Ureter (tissue), 1 donor: ENCODE measurements around the gene CEBPE. TPM values are rescaled to one million over a fixed set of nuclear protein-coding genes. Genes with fewer than 3 reads are reported as not detected.

Experiments
- DNase-seq: peaks from one replicate; pipeline ENCODE4 v3.0.0-alpha.2; 2020; ENCODE audit warnings: low spot score
- total RNA-seq: library from RNA; stranded (reverse); gene quantifications from one replicate; pipeline ENCODE4 v1.2.4, GENCODE V29; 2023
- donor health status: DM: yes; HTN: yes; CAD: no.

Gene CEBPE
- total RNA-seq, 1 donor from 2014 or later = not detected

DNA sequence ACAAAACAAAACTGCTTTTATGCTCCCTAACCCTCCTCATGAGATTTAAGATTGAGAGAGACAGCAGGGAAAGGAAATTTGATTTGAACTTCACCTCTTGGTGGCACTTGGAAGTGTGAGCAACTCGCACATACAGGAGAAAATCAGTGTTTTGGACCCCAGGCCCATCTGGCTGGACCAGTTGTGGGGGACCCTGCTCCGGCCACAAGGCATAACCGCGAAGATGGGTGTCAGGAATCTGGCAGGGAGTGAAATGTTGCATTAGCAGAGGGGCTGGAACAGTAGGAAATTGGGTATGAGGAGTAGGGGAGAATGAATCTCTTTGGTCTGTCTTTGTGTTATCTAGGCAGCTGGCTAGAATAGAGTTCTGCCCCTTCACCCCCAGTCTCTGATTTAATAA is 15.5 kb downstream of the CEBPE start:
- no peak for DNase-seq

GRCh38 chr14:23102801-23103200 is 16.3 kb downstream of the CEBPE start:
- no peak for DNase-seq

DNA sequence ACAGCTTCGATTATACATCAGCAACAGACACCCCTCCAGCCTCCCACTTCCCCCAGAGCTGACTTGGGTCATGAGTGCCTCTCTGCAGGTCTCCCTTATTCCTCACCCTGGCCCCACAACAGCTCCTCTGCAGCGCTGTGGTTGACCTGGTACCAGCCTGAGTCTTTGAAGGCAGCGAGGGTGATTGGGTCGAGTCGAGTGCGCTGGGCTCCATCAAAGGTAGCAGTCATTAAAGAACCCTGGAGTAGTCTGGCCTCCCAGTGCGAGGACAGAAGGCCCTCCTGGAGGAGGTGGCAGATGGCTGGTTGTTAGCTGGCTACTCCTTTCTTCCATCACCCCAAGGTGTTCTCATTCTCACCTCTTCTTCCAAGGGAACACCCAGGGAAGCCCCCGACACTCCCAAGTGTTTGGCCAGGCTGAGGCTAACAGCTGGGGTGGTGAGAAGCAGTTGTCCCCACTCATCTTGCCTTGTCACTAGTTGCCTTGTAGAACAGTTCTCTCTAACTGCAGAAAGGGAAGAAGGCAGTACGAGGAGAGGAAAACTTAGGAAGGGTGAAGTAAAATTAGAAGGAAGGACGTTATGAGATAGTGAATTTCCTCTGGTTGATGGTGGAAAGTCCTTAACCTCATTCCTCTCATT is 16.9 kb downstream of the CEBPE start:
- DNase-seq = no peak

DNA sequence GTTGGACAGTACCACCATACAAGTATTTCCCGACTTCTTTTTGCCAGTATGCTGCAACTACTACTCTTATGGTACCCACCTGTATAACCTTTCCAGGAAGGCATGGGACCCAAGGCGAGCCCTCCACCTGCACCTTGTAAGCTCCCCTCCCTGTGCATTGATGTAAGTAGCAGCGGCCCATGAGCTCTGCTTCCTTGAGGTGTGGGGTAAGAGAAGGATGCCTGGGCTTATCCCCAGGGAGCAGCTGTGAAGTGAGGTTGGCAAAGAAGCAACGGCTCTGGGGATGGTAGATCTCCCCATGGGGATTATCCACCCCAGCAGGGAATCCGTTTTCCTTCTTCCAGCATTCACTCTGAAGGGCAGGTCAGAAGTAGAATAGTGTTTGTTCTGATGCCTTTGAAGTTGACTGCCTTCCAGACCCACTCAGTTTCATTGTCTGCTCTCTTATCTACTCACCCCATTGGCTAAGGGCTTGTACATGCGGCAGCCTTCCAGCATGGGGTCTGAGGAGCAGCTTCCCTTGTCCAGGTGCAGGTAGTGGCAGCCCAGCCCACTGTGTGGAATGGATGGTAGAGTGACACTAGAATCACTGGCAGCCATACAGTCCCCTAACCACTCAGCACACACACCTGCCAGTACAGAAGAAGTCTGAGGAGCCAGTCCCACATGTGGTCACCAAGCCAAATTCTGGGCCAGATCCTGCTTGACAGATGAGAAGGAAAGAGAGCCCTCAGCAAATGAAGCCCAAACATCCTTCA is 17.7 kb downstream of the CEBPE start:
- DNase-seq = no peak

DNA sequence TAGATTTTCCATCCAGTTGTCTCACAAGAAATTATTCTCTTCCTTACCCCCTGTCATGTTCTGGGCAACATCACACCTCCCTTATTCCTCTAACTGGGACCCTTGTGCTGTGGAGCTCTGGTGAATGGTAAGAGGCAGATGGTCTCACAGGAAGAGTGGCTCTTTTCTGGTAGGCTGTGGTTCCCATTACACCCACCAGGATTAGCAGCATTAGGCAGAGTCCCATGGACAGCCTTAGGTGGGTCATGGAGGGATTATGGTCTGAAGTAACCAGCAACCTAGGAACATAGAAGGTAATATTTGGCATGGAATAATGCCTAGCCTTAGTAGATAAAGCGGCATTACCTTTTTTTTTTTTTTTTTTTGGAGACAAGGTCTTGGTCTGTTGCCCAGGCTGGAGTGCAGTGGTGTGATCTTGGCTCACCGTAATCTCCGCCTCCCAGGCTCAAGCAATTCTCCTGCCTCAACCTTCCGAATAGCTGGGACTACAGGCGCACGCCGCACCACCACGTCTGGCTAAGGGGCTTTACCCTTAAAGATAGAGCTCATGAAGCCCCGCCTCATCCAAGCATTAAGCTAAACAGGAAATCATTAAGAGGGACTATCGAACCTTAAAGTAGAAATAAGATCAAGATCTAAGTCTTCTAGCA is 19.7 kb downstream of the CEBPE start:
- DNase-seq = no peak

- no peak for DNase-seq
Measured at GRCh38 chr14:23097786-23098185, 21.3 kb downstream of the CEBPE start.

GRCh38 chr14:23095196-23096108 is 23.6 kb downstream of the CEBPE start, which contains the start of gene C14orf119:
TSS of gene C14orf119 (plus strand) at chr14:23095505. CDS start at chr14:23097659, 2,154 bp downstream.
- DNase-seq = peak; percentile 100

- DNase-seq = peak; percentile 78
Measured at GRCh38 chr14:23094666-23095195, 24.3 kb downstream of the CEBPE start, which contains the start of gene ACIN1. TSS of gene ACIN1 (minus strand) at chr14:23095136. CDS start at chr14:23095112, 24 bp downstream.

DNA sequence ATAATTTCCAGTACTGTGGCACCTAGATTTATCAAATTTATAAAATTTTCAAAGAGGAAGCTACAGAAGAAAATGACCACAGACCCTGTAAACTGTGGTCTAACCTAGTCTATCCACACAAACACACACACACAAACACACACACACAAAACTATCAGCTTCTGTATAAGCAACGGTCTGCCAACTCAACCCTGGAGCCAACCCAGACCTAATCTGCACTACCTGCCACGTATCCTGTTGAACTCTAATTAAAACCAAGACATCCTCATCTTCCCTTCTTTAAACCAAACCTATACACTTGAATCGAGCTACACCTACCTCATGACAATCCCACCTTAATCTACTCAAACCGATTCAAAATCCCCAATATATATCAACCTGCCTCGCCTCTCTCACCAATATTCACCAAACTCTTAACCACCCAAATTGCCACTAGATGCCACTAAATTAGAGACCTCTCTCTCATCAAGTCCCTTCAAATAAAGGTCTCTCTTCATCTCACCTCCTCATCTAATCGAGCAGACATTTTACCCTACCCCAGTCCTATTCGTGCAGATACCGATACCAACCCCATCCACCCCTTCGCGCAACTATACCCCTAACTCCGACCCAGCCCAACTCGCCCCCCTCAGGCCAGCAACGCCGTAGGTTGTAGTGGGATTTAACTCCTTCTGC is 24.9 kb downstream of the CEBPE start:
- no peak for DNase-seq

- DNase-seq = no peak
Measured at GRCh38 chr14:23093526-23093925, 25.5 kb downstream of the CEBPE start.

DNA sequence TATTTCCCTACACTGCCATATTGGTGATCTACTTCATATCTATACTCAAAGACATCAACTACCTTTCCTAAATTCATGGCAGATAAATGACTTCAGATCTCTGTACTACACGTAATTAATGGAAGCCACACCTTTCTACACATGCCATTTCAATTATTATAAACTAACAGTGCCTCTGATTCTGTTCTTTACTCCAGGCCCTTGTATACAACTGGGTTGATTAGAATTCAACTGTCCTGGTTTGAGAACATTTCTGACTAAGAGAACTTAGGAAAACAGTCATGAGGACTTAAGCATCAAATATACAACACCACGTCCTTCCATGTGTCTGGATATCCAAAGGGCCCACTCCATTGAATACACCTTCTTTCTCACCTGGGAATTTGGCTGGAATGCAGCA is 26.0 kb downstream of the CEBPE start:
- no peak for DNase-seq

- DNase-seq = no peak
Measured at GRCh38 chr14:23091294-23092225, 27.5 kb downstream of the CEBPE start.

DNA sequence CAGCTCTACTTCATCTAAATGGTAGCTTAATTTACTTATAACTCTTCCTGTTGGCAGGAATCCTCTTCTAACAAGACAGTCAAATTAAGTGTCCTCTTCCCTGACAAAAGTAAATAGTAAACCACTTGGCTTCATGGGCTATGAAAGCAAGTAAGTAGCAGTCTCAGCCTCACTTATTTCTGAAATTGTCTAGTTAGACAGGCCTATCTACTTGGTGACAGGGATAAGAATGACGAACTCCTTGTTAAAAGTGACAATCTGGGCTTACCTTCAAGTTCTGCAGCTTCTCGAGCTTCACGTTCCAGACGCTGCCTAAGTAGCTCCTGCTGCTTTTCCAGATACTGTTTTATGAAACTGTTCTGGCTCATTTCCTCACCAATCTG is 28.8 kb downstream of the CEBPE start:
- no peak for DNase-seq

GRCh38 chr14:23089498-23090253 is 29.4 kb downstream of the CEBPE start:
- no peak for DNase-seq

GRCh38 chr14:23086565-23086964 is 32.5 kb downstream of the CEBPE start:
- no peak for DNase-seq

GRCh38 chr14:23085458-23085857 is 33.6 kb downstream of the CEBPE start:
- DNase-seq = no peak

DNA sequence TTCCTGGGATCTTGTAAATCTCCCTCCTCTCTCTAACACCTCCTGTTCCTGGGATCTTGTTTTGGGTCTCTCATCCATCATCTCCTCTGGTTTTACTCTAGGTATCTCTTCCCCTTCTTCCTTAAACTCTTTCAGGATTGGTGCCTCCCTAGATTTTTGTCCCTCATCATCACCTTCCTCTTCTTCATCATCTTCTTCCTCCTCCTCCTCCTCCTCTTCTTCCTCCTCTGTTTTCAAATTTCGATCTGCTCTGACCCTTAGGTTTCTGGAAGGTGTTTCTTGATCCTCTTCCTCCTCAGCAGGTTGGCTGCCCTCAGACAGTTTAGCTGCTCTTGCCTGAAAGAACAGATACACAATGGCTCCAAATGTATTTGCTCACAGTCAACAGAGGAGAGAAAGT is 38.6 kb downstream of the CEBPE start:
- DNase-seq = no peak

- no peak for DNase-seq
Measured at GRCh38 chr14:23079716-23080115, 39.3 kb downstream of the CEBPE start.

DNA sequence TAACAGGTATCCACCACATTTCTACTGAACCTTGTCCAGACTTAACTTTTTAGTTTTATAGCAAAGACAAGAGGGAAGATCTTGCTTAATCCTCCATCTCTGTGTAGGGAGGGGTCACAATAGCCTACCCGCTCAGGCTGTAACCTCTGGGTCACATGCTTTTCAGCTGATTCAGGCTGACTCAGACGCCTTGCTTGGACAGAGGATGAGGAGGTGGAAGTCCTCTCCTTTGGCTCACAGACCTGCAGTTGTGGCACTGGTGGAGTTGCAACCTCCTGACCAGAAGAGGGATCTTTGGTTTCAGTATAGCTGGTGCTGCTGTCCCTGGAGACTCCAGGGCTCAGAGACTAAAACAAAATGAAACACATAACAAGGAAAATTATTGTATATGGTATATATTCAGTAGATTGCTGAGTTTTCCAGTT is 40.4 kb downstream of the CEBPE start:
- DNase-seq = peak; percentile 67
